NCI-H2107 (cell line): ENCODE data around the gene RPL29.
A peak's percentile ranks its signal among the peaks of the same experiment; 100 is the strongest.

Experiments used
- DNase-seq: peaks from one replicate; lab custom pipeline; 2025; lab: John Stamatoyannopoulos, UW

Gene RPL29

DNA sequence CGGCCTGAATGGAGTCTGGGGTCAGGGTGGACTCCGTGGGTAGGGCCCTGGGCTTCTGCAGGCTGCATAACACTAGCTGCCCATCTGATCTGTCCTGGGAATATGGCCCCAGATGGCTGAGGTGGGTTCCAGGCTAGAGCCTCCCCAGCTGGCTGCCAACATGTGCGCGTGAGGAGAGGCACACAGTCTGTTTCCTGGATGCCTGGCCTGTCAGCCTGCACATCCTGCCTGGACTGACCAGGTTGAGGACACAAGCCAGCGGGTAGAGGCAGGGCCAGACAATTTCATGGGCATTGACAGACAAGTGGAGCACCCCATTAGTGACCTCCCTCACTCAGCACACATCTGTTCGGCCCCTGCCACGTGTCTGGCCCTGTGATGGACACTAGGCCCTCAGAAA is 29.8 kb upstream of the RPL29 start:
- DNase-seq = no peak

DNA sequence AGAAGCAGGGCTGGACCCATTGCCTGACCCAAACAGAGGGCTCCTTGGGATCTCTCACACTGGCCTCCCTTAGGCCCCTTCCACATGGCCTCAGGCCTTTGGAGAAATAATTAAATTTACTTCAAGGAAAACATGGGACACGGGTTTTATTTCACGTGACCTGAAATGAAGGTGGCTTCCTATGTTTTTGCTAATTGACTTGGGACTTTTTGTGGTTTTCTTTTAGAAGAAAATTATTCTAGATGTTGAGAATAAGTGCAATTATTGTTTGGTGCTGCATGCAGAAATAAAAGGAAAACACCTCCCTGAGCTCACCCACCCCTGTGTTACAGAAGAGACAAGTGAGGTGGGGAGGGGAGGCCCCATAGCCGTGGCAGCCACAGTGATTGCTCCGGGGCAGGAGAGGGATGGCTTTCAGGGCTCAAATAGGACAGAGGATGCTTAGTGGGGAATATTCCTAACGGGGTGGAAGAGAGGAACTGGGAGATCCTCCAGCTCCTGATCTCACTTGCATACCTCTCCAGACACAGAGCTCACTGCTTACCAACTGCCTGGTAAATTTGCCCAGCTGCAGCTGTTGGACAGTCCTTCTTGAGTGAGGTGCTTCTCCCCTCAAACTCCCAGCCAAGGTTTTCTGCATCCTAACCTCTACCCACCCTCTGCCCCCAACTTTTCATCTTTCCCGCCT is 29.2 kb upstream of the RPL29 start:
- no peak for DNase-seq

DNA sequence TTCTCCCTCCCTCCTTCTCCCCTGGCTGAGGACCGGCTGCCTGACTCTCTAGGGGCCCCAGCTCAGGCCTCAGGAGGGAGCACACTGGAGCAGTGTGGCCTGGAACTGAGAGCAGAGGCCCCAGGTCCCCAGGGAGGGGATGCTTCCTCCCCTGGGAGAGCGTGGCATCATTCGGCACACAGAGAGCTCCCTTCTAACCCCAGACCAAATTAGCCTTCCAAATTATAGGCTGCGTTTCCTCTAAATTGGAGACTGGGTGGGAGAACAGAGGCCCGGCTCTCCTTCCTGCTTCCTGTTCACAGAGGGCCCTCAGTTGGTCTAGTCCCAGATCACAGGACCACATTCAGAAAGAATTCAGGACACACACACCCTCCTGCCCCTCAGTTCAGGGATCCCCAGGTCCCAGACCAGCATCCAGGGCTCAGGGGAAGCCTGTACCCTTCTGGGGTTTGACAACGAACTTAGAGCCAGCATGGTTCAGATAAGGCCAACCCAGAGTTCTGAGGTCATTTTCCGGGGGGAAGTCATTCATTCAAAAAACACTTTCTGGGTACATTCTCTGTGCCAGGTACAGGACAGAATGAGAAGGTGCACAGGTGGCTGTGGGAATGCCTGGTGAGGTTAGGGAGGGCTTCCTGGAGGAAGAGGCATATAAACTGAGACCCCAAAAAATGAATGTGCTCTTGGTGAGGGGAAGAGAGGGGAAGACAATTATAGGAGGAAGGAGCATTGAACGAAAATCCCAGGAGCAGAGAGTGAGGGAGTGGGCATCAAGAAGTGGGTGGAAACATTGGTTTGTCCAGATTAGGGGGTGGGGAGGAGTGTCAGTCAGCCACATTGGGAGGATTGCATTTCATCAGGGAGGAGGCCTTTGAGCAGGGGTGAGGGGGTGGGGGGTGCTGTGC is 28.4 kb upstream of the RPL29 start:
- no peak for DNase-seq

DNA sequence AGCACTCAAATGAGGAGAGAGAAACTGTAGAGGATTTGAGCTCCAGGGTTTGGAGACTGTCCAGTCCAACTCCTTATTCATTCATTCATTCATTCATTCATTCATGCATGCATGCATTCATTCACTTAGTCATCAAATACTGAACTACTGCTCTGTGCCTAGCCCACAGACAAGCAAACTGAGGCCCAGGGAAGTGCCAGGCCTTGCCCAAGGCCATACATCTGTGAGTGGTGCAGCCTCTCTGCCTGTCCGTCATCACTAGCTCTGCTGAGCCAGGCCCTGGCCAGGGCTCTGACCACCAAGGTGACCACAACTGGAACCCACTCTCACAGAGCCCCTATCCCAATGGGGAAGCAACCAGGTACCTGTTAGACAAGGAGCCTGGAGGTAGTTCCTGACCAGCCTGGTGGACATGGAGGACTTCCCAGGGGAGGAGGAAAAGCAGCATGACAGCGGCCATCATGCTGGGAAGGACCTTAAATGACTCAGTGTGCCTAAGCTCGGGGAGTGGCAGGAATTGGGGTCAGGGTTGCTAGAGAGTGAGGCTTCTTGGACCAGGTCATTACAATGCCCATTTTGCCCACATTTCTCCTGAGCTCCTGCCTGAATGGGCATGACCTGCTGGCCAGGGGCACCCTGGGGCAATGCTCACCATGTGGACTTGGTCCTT is 27.5 kb upstream of the RPL29 start:
- no peak for DNase-seq

DNA sequence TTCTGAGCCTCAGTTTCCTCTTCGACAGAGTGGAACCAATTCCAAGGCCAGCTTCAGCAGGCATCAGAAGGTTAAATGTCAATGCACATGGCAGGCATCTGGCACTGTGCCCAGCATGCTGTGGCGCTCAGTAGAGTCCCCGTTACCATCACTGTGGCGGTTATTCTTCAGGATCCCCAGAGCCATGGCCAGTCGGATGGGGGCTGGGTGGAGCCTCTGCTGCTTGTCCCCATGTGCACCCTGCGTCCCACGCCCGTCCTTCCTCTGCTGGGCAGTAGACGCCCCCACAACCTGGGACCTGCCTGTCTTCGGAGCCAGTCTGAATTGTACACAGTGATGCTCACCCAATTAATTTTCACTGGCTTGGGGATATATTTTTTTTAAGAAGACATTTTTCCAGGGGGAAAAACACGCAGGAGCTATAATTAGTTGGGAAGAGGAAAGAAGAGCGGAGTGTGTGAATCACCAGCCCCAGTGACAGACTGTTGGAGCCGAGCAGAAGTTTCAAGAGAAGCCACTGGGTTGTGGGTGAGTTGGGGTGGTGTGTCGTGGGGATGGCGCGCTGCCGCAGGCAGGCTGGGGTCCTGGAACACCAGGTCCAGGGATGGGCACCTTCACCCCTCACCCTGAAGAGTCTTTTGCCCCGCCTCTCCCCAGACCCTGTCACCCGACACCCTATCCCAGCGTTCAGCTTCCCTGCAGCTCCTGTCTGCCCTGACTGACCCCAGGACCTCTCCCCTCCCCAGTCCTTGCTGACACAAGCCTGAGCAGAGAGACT is 26.8 kb upstream of the RPL29 start:
- no peak for DNase-seq

DNA sequence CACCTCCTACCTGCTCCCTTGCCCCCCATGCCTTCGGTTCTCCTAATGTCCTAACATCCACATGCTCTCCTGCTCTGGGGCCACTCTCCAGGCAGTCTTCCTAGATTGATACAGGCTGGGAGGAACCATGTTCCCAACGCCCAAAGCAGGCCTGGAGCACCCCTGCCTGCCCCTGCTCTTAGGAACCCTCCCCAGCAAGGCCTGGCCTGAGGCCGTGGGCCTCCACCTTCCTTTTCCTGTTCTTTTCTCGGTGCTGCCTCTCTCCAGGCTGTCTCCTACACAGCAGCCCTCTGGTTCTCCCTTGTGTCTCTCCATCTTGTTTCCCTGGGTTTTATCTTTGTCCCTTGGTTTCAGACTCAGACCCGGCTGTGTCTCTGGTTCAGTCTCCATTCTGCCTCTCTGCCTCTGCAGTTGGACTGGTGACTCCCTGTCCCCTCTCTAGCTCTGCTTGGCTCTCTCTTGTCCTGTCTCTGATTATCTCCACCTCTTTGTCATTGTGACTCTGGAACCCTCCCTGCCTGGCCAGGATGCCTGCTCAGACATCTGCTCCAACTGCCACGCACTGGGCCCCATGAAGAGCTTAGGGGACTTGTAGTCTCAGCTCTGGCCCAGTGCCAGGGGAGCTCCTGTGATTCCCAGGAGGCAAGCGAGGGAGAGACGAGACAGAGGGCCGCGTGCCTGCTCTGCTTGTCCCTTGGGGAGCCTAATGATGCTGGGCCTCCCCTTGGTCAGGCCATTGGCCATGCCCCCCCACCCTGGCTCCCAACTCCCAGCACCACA is 26.0 kb upstream of the RPL29 start:
- DNase-seq = peak; percentile 9

DNA sequence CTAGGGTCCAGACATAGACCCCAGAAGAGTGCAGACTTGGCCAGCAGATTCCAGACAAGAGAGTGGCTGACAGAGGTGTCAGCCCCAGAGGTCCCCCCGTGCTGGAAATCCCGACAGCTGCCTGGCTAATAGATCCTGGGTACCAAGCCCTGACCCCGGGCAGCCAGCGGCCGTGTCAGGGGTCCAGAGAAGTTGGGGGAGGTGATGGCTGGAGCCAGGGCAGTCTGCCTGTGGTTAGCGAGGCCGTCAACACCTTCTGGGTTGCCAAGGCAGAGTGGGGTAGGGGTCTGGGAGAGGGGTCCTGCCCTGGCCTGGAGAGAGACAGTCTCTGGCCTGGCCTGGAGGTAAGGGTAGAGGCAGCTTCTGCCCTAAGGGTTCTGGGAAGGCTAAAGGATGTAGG is 25.1 kb upstream of the RPL29 start:
- DNase-seq = no peak

DNA sequence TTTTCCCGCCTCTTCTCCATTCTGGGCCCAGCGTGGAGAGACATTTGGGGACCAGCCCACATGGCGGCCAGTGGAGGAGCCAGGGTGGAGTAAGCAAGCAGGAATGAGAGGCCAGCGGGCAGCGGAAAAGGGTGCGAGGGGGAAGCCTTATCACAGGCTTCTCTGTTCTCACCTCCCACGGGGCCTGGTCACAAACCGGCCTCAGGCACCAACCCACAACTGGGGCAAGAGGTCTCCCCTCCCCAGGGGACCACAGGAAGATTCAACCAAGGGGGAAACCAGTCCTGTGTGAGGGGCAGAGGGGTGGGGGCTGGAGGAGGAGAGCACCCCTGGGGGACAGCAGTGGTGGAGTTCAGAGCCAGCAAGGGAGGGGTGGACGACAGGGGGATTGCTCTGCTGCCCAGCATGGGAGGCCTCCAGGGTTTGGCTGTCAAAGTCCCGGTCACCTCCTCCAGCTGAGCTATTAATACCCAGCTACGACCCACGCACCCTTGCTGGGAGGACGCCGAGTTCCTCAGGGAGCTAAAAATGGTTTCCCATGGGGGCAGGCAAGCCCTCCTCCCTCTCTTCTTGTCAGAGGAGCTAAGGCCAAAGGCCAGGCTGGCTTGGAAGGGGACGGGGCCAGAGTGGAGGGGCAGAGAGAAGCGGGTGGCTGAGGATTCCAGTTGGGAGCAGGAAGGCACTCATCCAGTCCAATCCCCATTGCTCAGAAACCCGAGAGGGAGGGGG is 23.8 kb upstream of the RPL29 start:
- DNase-seq = no peak

DNA sequence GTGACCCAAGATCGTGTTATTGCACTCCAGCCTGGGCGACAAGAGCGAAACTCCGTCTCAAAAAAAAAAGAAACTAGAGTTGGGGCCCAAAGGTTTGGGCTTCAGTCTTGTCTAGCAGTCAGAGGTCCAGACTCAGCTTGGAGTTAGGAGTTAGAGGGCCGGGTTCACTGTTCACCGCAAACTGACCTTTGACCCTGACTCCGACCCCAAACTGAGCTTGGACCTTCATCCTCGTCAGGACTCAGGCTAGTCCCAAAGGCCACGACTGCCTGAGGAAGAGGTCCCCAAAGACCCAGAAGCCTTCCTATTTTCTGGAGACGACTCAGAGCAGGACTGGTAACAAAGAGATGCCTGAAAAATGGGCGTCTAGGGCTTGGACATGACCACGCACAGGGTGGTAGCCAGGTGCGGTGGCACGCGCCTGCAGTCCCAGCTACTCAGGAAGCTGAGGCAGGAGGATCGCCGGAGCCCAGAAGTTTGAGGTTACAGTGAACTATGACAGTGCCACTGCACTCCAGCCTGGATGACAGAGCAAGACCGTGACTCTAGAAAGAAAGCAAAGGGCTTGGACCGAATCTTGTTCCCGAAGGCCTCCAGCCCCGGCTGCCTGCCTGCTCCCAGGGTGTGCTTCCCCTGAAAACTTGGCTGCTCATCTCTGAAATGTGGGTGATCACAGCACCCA is 22.8 kb upstream of the RPL29 start:
- DNase-seq = no peak

DNA sequence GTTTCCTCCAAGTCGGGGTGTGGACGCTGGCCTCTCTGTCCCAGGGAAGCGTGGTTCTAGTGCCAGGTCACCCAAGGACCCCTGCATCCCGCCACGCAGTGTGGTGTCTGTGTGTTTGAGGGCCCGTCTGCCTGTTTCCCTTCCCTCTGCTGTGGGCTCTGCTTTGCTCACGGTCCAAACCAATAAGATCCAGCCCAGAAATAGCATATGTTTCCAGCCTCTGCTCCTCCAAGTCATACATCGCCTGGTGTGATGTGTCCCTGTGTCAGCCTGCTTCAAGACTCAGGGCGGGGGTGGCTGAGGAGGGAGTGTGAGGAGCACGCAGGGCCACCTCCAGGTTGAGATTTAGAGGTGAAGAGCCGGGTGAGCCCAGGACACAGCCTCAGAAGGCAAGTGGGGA is 21.9 kb upstream of the RPL29 start:
- no peak for DNase-seq

DNA sequence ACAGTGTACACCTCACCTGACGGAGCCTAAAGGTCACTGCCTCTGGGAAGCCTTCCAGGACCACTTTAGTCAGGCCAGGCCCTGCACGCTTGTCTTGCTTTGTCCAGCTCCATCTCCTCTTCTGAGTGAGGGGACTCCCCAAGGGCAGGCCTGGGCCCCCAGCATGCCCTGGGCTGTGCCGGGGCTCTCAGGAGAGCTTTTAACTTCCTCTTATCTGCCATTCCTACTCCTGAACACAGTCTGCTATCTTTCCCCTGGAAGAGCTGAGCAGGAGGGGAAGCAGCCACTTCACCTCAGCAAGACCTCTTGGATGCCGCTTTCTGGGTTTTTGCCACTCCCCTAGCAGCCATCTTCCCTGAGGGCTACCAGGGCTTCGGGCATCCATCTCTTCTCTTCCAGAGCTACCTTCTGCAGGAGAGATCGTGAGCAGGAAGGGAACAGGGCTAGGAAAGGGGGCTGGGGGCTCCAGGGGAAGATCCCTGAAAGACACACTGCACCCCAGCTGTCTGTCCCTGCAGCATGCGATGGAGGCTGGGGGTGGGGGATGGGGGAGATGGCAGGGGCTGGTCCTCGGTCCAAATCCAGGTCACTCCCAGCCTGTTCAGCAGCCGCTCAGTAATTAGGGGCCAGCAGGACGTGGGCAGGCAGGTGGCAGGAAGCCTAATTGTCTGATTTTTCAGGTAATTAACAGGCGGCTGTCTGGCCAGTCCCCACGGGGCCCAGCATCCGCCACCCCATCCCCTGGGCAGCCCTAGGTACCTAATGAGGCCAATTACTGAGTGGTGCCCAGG is 19.9 kb upstream of the RPL29 start:
- DNase-seq = no peak

DNA sequence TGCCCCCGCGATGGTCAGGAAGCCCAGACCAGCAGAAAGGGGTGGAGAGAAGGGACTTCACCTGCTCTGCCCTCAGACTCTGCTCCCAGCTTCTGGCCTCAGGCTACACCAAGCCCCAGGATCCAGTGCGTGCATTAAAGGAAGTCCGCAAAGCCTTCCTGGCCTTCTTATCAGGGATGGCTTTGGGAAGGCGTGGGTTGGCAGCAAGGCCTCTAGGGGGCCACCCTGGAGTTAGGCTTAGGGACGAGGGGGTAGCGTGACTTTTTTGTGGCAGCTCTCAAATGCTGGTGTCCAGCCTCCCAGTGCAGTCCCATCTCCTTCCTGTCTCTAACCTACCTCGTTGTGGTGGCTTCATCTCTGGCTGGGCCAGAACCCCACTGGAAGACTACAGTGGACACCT is 18.9 kb upstream of the RPL29 start:
- no peak for DNase-seq

DNA sequence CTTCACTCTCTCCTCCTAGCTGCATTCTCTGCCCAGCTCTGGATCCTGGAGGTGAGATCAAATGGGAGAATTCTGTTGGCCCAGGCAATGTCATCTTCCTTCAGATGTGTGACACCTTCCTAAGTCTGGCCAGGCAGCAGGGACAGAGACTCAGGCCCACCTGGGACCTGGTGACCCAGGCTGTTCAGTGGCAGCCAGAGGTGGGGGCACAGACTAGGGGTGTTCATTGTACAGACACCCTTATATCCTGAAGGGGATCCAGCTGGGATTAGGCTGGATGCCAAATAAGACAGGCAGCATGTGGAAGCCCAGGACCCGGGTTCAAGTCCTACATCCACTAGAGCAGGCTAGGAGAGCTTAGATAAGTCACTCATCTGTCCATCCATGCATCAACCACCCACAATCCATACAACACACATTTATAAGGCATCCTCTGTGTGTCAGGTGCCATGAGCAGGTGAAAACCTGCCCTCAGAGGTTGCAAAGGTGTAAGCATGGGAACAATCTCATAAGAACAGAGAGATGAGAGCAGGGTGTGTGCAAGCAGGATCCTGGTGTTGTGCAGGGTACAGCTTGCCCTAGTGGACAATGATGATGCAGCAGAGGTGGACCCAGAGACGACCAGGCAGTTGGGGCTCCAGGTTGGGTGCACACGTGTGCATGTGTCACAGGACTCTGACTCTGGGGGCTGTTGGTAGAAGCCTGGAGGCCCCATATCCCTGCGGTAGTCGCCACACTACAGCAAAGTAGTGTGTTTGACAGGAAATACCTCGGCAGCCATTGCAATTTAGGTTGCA is 18.3 kb upstream of the RPL29 start:
- DNase-seq = no peak

DNA sequence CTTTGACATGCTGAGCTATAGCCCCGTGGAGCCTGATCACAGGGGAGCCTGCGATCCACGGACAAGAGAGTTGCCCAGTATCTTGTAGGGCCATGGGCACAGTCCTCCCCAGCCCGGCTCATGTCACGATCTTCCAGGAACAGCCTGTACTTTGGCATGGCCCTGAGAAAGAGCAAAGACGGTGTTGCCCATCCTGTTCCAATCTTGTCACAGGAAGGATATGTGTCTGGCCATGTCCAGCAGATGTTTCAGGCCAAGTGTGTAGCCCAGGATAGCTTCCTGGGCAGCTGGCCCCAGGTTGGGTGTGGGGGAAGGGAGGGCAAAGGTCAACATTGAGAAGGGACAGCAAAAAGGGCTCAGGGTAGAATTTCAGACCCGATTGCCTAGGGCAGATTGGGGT is 17.0 kb upstream of the RPL29 start:
- no peak for DNase-seq

DNA sequence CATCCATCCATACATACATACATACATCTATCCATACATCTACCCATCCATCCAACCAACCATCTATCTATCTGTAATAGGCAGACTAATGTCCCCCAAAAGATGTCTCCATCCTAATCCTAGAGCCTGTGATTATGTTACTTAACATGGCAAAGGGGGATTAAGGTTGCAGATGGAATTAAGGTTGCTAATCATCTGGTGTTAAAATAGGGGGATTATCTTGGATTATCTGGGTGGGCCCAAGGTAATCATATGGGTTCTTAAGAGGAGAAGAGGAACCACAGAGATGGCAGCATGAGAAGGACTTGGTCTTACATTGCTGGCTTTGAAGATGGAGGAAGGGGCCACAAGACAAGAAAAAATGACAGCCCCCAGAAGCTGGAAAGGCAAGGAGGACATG is 14.7 kb upstream of the RPL29 start:
- DNase-seq = no peak

DNA sequence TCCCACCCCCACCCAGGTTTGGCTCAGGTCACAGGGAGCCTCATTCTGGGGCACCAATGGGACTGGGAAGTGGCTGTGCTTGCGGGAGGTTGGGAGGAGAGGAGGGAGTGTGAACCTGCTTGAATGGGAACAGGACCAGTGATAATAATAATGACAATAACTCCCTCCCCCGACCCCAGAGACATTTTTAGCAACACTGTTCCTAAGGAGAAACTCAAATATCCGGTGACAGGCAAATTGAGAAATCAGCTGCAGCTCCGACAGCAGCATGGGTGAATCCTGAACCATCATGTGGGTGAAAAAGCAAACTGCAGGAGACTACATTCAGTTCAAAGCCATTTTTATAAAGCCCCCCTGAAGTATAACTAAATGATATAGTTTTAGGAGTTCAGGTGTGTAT is 11.6 kb upstream of the RPL29 start:
- no peak for DNase-seq

DNA sequence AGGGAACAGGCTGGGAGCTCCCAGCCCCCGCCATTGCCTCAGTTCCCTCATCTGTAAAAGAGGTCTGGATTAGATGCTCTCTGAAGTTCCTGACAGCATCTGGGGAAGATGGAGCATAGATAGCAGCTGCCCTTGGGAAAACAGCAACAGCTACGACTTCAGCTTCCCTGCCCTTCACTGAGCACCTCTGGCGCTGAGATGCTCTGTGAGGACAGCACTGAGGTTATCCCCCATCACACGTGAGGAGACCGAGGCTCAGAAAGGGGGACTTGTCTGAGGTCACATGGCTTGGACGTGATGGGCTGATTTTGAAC is 11.1 kb upstream of the RPL29 start:
- no peak for DNase-seq

DNA sequence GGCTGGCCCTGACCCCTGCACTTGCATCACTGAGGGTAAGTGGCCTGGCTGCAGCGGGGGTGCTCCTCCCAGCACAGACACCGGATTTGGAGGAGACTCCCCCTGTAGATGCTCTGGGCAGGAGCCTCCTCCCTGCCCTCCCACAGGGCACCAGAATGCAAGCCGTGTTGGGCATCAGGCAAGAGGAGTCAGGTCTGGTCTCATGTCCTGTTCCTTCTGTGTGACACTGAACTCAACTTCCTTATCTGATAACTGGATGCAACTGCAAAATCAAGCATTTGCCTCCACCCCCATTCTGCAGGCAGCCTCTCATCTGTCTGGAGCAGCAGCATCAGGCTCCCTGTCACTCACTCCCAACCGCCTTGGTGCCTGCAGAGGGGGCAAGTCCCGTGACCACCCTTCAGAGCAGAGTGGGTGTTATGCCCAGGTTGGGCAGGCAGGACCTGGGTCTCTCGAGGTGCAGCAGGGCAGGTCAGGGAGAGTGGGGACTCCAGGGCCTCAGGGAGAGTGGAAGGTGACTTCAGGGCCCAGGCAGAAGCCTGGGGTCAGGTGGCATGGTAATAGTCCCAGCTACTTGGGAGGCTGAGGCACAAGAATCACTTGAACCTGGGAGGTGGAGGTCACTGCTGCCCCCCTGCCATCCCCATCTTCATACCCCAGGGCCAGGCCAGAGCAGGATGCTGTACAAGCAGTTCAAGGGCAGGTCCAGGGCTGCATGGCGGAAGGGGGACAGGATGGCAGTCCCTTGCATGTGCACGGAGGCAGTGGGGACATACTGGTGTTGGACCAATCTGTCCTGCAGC is 10.5 kb upstream of the RPL29 start:
- DNase-seq = no peak
